GM21526 (cell line): ENCODE measurements around the gene FBN2.

Experiments used
- ATAC-seq: cut with Tn5 transposase; IDR thresholded peaks from one replicate; pipeline ENCODE4 v1.9.1; 2021; ENCODE audit warnings: moderate library complexity; ENCODE audit not compliant: unreplicated experiment, low FRiP score

Gene FBN2

GRCh38 chr5:128384068-128384467 is 154.0 kb downstream of the FBN2 start:
- ATAC-seq = no peak

DNA sequence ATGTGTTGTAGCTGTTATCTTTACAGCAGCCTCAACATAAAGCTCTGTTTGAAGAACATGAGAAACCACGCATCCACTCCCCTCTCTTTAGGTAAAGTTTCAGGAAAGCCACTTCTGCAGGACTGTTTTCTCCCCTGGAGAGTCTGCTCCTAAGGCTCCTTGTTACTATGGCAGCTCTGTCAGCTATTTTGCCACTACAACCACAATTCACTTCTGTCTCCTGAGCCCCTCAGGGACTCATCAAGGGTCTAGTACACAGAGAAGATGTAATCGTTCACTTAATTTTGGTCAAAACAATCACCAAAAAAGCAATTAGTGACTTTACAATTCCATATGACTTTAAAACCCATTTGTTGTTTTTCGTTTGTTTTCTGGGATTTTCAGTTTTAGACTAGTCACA is 157.7 kb downstream of the FBN2 start:
- ATAC-seq = no peak

DNA sequence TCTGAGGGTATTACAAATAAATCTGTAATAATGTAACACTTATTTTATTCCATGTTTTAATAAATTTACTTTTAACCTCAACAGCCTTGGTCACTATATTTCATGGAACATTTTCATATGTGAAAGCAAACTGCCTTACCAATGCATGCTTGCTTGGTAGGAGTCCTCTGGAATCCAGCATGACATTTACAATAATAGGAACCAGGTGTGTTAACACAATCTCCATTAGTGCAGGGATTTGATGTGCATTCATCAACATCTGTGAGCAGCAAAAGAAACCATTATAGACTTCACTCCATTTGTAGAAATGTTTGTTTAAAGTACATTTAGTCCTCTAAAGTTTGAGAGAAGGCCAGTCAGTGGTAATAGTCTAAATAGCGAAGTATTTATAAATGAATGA is 159.4 kb downstream of the FBN2 start:
- no peak for ATAC-seq

GRCh38 chr5:128378196-128378595 is 159.8 kb downstream of the FBN2 start:
- no peak for ATAC-seq

DNA sequence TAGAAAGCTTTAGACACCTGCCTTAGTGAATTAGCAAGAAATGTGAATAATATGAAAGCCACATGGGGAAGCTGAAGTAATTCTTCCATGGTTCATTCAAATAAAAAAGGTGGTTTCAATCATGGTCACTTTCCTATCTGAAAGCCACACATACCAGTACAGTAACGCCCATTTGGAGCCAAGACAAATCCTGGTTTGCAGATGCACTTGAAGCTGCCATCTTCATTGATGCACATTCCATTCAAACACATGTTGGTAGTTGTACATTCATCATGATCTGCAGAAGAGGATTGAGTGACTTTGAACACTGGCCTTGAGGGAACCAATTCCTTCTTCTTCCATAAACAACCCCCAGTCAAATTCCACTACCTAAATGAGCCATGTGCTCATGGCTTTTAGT is 161.5 kb downstream of the FBN2 start:
- ATAC-seq = no peak

DNA sequence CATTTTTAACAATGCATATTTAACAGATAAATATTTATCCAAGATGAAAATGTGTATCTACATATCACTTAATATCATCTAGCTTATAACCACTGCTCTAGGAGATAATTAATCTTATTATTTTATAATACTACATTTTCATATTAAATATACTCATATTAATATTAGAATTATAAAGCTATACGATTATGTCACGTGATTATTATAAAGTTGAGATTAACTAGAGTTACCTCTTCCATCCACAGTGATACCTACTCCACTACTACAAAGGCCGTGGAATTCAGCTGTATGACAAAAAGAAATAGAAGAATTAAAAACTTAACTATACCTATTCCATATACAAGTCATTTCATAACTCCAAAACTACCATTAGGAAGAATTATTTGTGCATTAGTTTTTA is 171.9 kb downstream of the FBN2 start:
- no peak for ATAC-seq

- no peak for ATAC-seq
These were observed 175.7 kb downstream of the FBN2 start for GRCh38 chr5:128362370-128362769.

- ATAC-seq = no peak
These were observed 179.2 kb downstream of the FBN2 start for GRCh38 chr5:128358826-128359225.

- ATAC-seq = no peak
These were observed 180.8 kb downstream of the FBN2 start for GRCh38 chr5:128357226-128357625.

- no peak for ATAC-seq
These were observed 182.1 kb downstream of the FBN2 start for GRCh38 chr5:128355961-128356360.

GRCh38 chr5:128353441-128354107 is 184.5 kb downstream of the FBN2 start:
- no peak for ATAC-seq

GRCh38 chr5:128350705-128351104 is 187.3 kb downstream of the FBN2 start:
- ATAC-seq = no peak

DNA sequence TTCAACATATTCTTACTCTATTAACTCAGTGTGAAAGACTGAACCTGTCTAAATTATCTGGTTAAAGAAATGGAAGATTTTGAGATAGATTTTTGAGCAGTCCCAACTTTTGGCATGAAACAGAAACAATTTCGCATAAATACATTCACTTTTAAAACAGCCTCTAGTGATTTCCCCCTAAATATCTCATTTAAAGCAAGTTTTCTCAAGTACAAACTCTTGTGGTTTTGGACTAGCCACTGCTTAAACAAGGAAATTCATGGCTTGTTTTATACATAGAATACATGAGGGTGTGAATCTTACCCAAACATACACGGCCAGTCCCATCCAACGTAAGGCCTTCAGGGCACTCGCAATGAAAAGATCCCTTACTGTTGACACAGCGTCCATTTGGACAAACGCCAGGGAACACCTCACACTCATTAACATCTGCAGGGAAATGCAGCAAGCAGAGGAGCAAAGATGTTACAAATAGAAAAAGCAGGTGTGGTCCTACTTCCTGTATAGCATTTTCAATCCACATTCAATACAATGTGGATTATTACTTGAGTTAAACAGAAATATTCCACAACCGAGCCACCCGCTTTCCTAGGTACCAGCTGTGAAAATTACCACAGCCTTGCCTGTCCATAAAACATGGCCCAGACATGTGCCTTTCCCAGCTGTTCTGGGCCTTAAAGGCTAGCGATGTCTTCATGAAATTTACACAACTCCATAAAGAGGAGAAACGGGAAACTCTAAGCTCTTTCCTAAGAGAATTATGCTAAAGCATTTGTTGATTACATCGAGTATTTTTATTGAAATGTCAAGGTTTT is 188.8 kb downstream of the FBN2 start:
- no peak for ATAC-seq

DNA sequence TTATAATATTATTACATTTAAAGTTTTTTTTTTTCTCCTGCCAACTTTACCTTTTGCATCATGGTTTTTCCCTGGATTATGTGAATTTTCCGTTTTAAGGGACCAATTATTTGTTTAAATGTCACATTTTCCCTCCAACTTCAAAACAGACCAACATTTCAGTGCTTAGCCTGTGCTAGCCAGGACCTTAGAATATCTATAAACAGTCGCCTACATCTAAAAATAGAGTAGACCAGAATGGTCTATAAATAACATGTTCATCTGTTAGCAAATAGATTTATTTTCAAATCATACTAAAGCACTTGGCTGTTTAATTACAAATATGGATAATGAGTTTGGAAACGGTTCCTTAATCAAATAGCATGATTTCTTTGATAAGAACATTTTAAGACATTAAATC is 192.0 kb downstream of the FBN2 start:
- ATAC-seq = no peak

- no peak for ATAC-seq
These were observed 192.8 kb downstream of the FBN2 start for GRCh38 chr5:128345247-128345646.

GRCh38 chr5:128343168-128343567 is 194.9 kb downstream of the FBN2 start:
- no peak for ATAC-seq

- no peak for ATAC-seq
These were observed 197.0 kb downstream of the FBN2 start for GRCh38 chr5:128341056-128341455.

DNA sequence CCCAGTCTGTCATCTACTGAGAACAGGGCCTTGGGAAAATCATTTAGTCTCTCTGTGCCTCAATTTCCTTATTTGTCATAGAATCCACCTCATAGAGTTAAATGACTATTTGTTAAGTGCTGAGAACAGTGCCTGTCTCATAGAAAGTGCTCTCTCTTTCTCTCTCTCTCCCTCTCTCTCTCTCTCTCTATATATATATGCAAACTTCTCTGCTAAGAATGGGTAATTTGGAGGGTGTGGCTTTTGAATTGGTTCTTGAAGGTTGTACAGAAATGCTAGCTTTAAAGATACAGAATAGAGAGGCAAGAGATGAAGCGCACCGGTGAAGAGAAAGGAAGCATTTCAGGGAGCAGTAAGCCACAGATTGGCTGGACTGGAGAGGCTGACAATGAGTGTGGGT is 197.4 kb downstream of the FBN2 start:
- no peak for ATAC-seq

- ATAC-seq = no peak
These were observed 198.5 kb downstream of the FBN2 start for GRCh38 chr5:128339585-128339984.

DNA sequence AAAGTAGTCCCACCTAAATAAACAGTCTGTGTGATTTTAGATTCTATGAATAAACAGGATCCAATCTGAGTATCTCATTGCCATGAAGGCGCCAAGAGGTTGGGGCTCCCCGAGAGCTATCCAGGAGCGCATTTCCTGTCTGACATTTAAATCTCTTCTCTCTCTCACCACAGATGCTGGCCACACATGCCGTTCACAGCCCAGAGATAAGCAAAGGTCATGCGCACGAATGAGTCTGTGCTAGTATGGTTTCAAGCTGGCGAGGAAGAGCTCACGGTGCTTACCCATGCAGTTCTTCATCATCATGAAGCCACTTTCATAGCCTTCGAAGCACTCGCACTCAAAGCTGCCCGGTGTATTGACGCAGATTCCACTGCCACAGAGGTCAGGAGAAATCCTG is 199.4 kb downstream of the FBN2 start:
- ATAC-seq = no peak

- no peak for ATAC-seq
These were observed 202.7 kb downstream of the FBN2 start for GRCh38 chr5:128335339-128335738.

DNA sequence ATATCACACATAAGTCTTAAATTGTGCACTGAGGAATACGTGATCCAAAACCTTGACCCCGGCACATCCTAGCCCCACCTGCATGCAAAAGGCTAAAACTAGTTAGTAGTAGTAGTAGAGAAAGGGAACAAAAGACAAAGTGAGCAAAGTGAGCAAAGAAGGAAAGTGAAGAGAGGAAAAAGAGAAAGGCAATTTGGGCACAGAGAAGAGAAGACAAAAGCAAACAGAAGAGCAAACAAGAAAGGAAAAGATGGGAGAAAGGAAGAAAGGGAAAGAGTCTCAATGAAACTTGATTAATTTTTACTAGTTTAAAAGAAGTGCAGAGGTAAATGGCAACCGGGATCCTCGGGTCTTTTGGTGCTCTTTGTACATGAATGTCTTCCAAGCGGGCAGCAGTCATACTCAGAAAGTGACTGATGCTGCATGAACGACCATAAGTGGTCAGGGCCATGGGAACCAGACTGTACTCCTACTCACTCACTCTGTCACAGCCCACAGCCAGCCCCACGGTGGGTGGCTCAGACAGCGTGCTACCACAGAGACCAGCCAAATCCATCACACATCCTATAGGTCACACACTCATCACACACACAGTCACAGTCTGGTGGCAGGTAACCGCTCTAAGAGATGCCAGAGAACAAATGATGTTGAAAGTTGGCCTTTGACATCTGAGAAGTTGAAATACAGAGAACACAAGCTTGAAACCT is 203.9 kb downstream of the FBN2 start:
- ATAC-seq = no peak
